ENCODE data around the gene INS. TPM values are rescaled to one million over a fixed set of nuclear protein-coding genes. Genes with fewer than 3 reads are reported as not detected.
"Not testable (repeated sequence)": the region's sequence is repeated elsewhere in the genome, so short reads cannot be mapped to it uniquely, and the experiment has no call there.

Gene INS
- total RNA-seq, 2 donors from 2014 or later = not detected

DNA sequence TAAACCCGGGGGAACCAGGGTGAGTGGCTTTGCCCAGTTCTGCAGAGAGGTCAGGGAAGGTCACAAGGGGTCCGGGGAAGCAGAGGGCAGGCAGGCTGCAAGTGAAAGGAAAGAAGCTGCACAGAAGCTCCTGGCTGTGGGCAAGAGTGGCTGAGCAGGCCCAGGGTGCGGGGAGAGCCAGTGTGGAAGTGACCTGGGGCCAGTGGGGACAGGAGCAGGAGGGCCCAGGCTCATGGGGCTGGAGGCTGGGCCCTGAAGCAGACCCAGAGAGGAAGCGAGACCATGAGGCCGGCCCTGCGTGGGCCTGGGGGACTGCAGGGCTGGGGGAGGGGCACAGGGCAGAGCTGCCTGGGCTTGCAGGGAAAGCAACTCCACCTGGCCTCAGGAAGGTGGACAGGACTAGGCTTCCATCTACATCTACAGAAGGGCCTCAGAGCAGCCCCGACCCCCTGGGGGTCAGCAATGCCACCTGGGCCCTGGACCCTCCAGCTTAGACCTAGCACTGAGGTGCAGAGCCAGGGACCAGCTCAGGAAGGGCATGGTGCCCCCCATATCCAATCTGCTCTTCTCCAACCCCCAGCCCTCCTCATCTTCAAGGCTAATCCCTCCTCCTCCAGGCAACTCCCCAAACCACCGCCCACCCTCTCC, 33.4 kb downstream of the INS start:
- no peaks in the 10 kb centered on the region for H3K4me1 Mint-ChIP-seq
- Histone ChIP-seq H3K4me1 (ENCODE audit: control insufficient read depth, insufficient read depth, low read length) (peaks cover under 1% of the 10 kb centered on the region), H3K9ac (ENCODE audit: extremely low read depth, low read length, poor library complexity, severe bottlenecking) (no peak overlapping the region), H3K9me3 (ENCODE audit: control insufficient read depth, low read length) (no peaks in the 10 kb centered on the region), H3K36me3 (ENCODE audit: control insufficient read depth, insufficient read depth, low read length) (no peaks in the 10 kb centered on the region), H3K27me3 (ENCODE audit: control insufficient read depth, insufficient read depth, low read length, poor library complexity, severe bottlenecking) (no peaks in the 10 kb centered on the region), H3K27ac (ENCODE audit: low read depth, low read length) (no peak overlapping the region), H3K4me3 (ENCODE audit: low read length) (no peak overlapping the region)
- no peak overlapping the region for H3K27ac Mint-ChIP-seq
- 82 to 91% methylated on average over 5 to 8 of the region's 8 CpGs for WGBS, 2 experiments (ENCODE audit: insufficient coverage in 1 of 2, insufficient read length in 1 of 2)
- TF ChIP-seq, protein P1, sequence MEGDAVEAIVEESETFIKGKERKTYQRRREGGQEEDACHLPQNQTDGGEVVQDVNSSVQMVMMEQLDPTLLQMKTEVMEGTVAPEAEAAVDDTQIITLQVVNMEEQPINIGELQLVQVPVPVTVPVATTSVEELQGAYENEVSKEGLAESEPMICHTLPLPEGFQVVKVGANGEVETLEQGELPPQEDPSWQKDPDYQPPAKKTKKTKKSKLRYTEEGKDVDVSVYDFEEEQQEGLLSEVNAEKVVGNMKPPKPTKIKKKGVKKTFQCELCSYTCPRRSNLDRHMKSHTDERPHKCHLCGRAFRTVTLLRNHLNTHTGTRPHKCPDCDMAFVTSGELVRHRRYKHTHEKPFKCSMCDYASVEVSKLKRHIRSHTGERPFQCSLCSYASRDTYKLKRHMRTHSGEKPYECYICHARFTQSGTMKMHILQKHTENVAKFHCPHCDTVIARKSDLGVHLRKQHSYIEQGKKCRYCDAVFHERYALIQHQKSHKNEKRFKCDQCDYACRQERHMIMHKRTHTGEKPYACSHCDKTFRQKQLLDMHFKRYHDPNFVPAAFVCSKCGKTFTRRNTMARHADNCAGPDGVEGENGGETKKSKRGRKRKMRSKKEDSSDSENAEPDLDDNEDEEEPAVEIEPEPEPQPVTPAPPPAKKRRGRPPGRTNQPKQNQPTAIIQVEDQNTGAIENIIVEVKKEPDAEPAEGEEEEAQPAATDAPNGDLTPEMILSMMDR (conservative IDR thresholded peaks at IDR 0.05) = no peak
- H3K27me3 Mint-ChIP-seq (ENCODE audit: insufficient read depth) = peaks cover 29% of the 10 kb centered on the region
- H3K9me3 Mint-ChIP-seq = no peaks in the 10 kb centered on the region
- no peak for DNase-seq
- no peak overlapping the region for H3K4me3 Mint-ChIP-seq
- H3K36me3 Mint-ChIP-seq (ENCODE audit: low read depth) = no peaks in the 10 kb centered on the region

DNA sequence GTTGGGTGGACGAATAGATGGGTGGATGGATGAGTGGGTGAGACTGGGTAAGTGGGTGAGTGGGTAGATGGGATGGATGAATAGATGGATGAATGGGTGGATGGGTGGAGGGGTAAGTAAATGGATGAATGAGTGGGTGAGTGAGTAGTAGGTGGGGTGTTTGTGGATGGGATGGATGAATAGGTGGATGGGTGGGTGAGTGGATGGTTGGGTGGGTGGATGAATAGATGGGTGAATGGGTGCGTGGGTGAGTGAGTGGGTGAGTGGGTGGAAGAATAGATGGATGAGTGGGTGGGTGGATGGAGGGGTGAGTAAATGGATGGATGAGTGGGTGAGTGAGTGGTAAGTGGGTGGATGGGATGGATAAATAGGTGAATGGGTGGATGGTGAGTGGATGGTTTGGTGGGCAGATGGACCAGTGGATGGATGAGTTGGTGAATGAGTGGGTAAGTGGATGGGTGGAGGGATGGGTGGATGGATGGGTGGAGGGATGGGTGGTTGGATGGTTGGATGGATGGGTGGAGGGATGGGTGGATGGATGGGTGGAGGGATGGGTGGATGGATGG, 34.4 kb downstream of the INS start:
- no peak overlapping the region for H3K27ac Mint-ChIP-seq
- Histone ChIP-seq H3K27me3 (ENCODE audit: control insufficient read depth, insufficient read depth, low read length, poor library complexity, severe bottlenecking) (no peaks in the 10 kb centered on the region), H3K36me3 (ENCODE audit: control insufficient read depth, insufficient read depth, low read length) (no peaks in the 10 kb centered on the region), H3K4me3 (ENCODE audit: low read length) (no peak overlapping the region), H3K9ac (ENCODE audit: extremely low read depth, low read length, poor library complexity, severe bottlenecking) (no peak overlapping the region), H3K4me1 (ENCODE audit: control insufficient read depth, insufficient read depth, low read length) (peaks cover 3% of the 10 kb centered on the region), H3K27ac (ENCODE audit: low read depth, low read length) (no peak overlapping the region), H3K9me3 (ENCODE audit: control insufficient read depth, low read length) (no peaks in the 10 kb centered on the region)
- no peak for DNase-seq
- TF ChIP-seq, protein P1 (conservative IDR thresholded peaks at IDR 0.05) = no peak
- H3K4me3 Mint-ChIP-seq = no peak overlapping the region
- peaks cover 2% of the 10 kb centered on the region for H3K4me1 Mint-ChIP-seq
- H3K36me3 Mint-ChIP-seq (ENCODE audit: low read depth) = no peaks in the 10 kb centered on the region
- H3K27me3 Mint-ChIP-seq (ENCODE audit: insufficient read depth) = peaks cover 24% of the 10 kb centered on the region
- WGBS, 2 experiments (ENCODE audit: insufficient coverage in 1 of 2, insufficient read length in 1 of 2) = 77 to 84% methylated on average over 2 of the region's 2 CpGs
- H3K9me3 Mint-ChIP-seq = no peaks in the 10 kb centered on the region

DNA sequence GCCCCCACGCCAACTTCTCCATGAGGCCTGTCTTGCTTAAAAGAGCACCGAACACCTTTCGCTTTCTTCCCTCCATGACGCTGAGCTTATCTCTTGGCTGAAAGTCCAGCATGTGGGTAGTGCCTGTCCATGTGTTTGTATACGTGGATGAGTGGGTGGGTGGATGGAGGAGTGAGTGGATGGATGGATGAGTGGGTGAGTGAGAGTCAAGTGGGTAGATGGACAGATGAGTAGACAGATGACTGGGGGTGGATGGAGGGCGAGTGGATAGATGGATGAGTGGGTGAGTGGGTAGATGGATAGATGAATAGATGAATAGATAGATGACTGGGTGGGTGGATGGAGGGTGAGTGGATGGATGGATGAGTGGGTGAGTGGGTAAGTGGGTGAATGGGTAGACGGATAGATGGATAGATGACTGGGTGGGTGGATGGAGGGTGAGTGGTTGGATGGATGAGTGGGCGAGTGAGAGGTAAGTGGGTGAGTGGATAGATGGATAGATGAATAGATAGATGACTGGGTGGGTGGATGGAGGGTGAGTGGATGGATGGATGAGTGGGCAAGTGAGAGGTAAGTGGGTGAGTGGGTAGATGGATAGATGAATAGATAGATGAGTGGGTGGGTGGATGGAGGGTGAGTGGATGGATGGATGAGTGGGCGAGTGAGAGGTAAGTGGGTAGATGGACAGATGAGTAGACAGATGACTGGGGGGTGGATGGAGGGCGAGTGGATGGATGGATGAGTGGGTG, 36.1 kb downstream of the INS start:
- not testable (repeated sequence) for H3K9ac ChIP-seq (ENCODE audit: extremely low read depth, low read length, poor library complexity, severe bottlenecking); H3K4me1 ChIP-seq (ENCODE audit: control insufficient read depth, insufficient read depth, low read length); H3K27me3 ChIP-seq (ENCODE audit: control insufficient read depth, insufficient read depth, low read length, poor library complexity, severe bottlenecking); H3K36me3 ChIP-seq (ENCODE audit: control insufficient read depth, insufficient read depth, low read length); DNase-seq; H3K4me1 Mint-ChIP-seq; H3K27ac ChIP-seq (ENCODE audit: low read depth, low read length); H3K4me3 Mint-ChIP-seq; H3K9me3 ChIP-seq (ENCODE audit: control insufficient read depth, low read length); H3K9me3 Mint-ChIP-seq; H3K27ac Mint-ChIP-seq; H3K36me3 Mint-ChIP-seq (ENCODE audit: low read depth); H3K4me3 ChIP-seq (ENCODE audit: low read length)
- H3K27me3 Mint-ChIP-seq (ENCODE audit: insufficient read depth) = peaks cover 18% of the 10 kb centered on the region
- 85 to 90% methylated on average over 8 of the region's 10 CpGs for WGBS, 2 experiments (ENCODE audit: insufficient coverage in 1 of 2, insufficient read length in 1 of 2)

All from endodermal cell (in vitro differentiated cells).